Measurements from ENCODE around the gene PEX16.

The PEX16 gene

DNA sequence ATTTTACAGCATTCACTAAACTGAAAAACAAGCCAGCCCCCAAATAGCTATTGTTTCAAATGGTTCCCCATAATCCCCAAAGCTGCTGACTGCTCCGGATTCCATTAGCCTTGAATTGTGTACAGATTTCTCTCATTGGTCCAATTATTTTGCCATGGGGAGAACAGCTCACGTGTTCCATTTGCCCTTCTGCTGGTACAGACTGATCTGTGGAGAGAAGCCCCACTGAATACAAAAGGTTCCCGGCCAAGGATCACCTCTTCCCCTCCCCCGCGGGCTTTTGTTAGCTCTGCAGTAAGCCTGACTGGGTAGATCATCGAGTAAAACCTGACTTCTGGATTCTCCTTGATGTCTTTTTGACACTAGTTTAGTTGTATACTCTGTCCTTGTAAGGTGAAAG lies 41.3 kb downstream of the PEX16 start:
- no peak for DNase-seq (ENCODE audit: low read depth)

DNA sequence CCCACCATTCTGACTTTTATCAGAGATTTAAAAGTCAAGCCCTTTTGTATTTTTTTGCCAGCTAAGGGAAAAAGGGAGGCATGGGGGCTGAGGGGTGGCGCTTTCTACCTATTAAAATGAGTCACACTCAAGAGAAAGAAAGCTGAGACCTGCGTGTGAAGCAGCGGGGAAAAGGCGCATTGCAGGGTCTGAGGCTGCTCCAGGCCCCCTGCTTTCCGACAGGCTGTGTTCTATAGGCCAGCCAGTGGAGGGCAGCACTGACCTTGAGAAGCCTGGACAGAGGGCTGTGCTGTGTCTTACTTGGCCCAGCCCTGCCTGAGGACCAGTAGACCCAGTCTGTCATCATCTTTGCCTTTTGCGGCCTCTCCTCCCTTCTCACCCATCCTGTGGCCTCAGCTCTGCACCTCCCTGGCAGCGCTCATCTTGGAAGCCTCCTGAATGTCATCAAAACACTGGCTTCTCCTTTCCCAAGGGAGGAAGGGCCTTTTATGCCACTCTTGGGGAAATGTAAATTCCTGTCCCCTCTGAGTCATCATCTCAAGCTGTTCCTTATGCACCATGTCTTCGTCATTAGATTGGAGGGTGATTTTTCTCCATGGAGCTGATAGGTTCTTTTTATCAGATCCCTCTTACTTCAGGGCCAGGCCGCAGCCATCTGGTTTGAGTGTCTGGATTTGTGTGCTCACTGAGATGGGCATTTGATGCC lies 44.9 kb downstream of the PEX16 start:
- DNase-seq (ENCODE audit: low read depth) = no peak

DNA sequence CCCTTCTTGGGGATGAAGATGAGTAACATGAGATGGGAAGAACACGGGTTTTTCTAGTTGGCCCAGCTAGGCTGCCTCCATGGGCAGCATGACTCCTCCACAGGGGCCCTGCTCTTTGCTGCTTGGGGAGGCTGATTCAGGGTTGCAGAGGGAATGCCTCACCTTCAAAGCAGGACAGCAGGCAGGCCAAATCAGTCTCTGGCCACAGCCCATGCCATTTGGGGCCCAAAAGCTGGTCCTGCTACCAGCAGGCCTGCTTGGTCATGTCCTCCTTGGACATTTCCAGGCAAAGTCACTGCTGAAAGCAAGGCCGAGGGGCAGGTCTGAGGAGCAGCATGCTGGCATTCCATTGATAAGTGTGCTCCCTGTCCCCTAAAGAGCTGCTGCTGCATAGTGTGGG lies 46.0 kb downstream of the PEX16 start:
- no peak for DNase-seq (ENCODE audit: low read depth)

DNA sequence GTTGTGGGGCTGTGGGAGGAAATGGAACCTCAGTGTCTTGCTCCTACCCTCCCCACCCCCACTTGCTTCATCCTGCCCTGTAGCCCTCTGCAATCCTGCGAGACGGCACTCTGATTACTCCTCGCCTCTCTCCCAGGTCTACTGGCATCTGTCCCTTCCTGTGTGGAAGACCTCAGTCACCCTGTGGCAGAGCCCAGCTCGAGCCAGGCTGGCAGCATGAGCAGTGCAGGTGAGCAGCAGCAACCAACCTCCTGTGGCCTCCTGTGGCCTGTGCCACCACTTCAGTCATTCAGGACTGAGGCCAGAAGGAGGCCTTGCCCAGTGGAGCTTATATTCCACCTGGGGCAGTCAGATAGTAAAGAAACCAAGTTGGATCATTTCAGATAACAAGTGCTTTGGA lies 47.0 kb downstream of the PEX16 start:
- no peak for DNase-seq (ENCODE audit: low read depth)

DNA sequence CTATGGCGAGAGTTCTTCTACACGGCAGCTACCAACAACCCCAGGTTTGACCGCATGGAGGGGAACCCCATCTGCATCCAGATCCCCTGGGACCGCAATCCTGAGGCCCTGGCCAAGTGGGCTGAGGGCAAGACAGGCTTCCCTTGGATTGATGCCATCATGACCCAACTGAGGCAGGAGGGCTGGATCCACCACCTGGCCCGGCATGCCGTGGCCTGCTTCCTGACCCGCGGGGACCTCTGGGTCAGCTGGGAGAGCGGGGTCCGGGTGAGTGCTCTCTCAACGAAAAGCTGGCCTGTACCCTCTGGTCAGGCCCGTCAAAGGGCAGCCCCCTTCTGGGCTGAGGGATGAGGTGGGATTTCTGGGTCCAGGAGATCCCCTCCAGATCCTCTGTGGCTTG lies 48.1 kb downstream of the PEX16 start:
- no peak for DNase-seq (ENCODE audit: low read depth)

DNA sequence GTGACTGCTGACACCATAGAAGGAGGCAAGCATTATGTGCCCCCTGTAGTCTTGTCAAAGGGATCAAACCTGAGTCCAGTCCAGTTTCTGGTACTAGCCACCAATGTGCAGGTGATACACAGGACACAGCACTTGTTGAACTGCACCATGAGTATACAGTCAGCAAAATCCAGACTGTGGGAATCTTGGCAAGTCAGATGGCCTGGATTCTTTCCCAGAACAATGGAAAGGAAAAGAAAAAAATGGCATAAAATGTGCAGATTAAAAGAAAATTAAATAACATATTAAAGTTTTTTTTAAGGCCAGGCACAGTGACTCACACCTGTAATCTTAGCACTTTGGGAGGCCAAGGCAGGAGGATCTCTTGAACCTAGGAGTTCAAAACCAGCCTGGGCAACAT lies 53.6 kb downstream of the PEX16 start:
- DNase-seq (ENCODE audit: low read depth) = no peak

DNA sequence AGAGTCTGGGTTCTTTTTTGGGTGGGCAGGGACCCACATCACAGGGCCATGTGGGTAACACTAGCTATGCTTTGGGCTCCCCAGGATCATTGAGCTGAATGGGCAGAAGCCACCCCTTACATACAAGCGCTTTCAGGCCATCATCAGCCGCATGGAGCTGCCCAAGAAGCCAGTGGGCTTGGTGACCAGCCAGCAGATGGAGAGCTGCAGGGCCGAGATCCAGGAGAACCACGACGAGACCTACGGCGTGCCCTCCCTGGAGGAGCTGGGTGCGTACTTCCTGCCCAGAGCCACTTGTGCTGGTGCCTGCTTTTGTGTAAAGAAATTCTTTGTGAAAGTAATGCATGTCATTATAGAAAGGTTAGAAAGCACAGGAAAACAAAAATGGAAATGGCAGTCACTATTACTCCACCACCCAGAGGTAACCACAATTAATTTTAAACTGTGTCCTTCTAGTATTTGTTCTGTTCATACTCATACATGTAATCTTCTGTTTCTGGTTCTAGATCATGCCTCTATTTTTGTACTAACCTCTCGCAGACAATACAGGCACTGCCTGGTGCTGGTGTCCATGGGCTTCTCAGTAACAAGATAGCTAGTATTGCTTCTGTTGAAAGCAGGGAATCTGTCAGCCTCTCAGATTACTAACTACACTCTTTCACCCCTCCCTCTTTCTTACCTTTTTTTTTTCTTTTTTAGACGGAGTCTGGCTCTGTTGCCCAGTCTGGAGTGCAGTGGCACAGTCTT lies 56.7 kb downstream of the PEX16 start:
- DNase-seq (ENCODE audit: low read depth) = no peak

DNA sequence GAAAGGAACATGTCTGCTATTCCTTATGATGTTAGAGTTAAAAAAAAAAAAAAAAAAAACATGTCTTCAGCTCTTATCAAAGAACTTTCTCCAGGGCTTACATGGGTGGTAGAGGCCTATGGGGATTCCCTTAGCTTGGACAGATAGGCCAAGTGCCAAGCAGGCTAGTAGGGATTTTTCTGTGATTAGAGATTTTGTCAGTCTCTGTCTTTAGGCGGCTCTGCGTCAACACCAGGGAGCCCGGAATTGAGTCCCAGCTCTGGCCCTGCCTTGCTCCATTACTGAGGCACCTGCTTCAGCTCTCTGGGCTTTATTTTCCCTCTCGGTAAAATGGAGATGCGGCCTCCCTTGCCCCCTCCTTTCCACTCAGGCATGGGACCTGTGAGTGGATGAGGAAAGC lies 57.3 kb downstream of the PEX16 start:
- DNase-seq (ENCODE audit: low read depth) = no peak

Measured in T-helper 22 cell (primary cell).